WTC11 (cell line): ENCODE data around the gene ELOA. TPM values are rescaled to one million over a fixed set of nuclear protein-coding genes. Genes with fewer than 3 reads are reported as not detected.

Experiments
- ATAC-seq: fragments of 200-7000 bp; cut with Tn5 transposase; 2 replicates; pipeline ENCODE4 v1.10.0; 2021; ENCODE audit warnings: mild to moderate bottlenecking, moderate library complexity
- CTCF ChIA-PET: fragments of 300-600 bp; sonication (Branson Sonifier 250); formaldehyde crosslinking; loops from one replicate; lab custom pipeline; 2021; ENCODE audit warnings: antibody characterized with exemption; lab: Charles Lee
- POLR2A ChIA-PET: fragments of 350-600 bp; sonication (Branson Sonifier 250); formaldehyde crosslinking; loops from one replicate; lab custom pipeline; 2021; ENCODE audit warnings: antibody characterized with exemption; lab: Charles Lee
- DNase-seq: peaks from one replicate; pipeline ENCODE4 v3.0.0; 2021; ENCODE audit warnings: low spot score
- H3K27ac Mint-ChIP-seq: 2 replicates; pipeline ENCODE4 v1.8.0; 2021; ENCODE audit warnings: mixed read lengths
- H3K27me3 Mint-ChIP-seq: 2 replicates; pipeline ENCODE4 v1.8.0; 2021; ENCODE audit warnings: low read depth, mild to moderate bottlenecking, moderate library complexity, mixed read lengths
- H3K36me3 Mint-ChIP-seq: 2 replicates; pipeline ENCODE4 v1.8.0; 2021; ENCODE audit warnings: mixed read lengths
- H3K4me1 Mint-ChIP-seq: 2 replicates; pipeline ENCODE4 v1.8.0; 2022; ENCODE audit warnings: mixed read lengths
- H3K4me3 Mint-ChIP-seq: 2 replicates; pipeline ENCODE4 v1.8.0; 2021; ENCODE audit warnings: mild to moderate bottlenecking, moderate library complexity, mixed read lengths
- H3K9me3 Mint-ChIP-seq: 2 replicates; pipeline ENCODE4 v1.8.0; 2021; ENCODE audit warnings: mixed read lengths
- ATF1 ChIP-seq: sonication (generic); formaldehyde crosslinking; IDR thresholded peaks from 2 replicates; pipeline ENCODE4 v1.8.1; 2023; ENCODE audit warnings: mild to moderate bottlenecking, moderate library complexity, missing genetic modification reagents
- CREM ChIP-seq: sonication (generic); formaldehyde crosslinking; IDR thresholded peaks from 2 replicates; pipeline ENCODE4 v1.8.1; 2022; ENCODE audit warnings: mild to moderate bottlenecking, missing genetic modification reagents, moderate library complexity
- EMX1 ChIP-seq: fragments of 250-450 bp; sonication (Bioruptor Pico); IDR thresholded peaks from 2 replicates; pipeline ENCODE4 v1.8.0; 2021; ENCODE audit warnings: mild to moderate bottlenecking
- ERG ChIP-seq: fragments of 250-450 bp; sonication (Bioruptor Pico); IDR thresholded peaks from 2 replicates; pipeline ENCODE4 v1.8.0; 2021; ENCODE audit warnings: mild to moderate bottlenecking
- ESRRA ChIP-seq: sonication (generic); formaldehyde crosslinking; IDR thresholded peaks from 2 replicates; pipeline ENCODE4 v1.8.1; 2022; ENCODE audit warnings: mild to moderate bottlenecking, missing genetic modification reagents, borderline replicate concordance
- GTF2I ChIP-seq: fragments of 250-450 bp; sonication (Bioruptor Pico); conservative IDR thresholded peaks from 2 replicates; pipeline ENCODE4 v1.4.0; 2021; ENCODE audit warnings: mild to moderate bottlenecking
- IRF1 ChIP-seq: sonication (generic); formaldehyde crosslinking; IDR thresholded peaks from 2 replicates; pipeline ENCODE4 v1.8.0; 2023; ENCODE audit warnings: missing genetic modification reagents
- MYBL2 ChIP-seq: sonication (generic); formaldehyde crosslinking; IDR thresholded peaks from 2 replicates; pipeline ENCODE4 v1.8.1; 2023; ENCODE audit warnings: mild to moderate bottlenecking, moderate library complexity, missing genetic modification reagents
- NFATC4 ChIP-seq: fragments of 250-450 bp; sonication (Bioruptor Pico); IDR thresholded peaks from 2 replicates; pipeline ENCODE4 v1.9.0; 2021; ENCODE audit warnings: mild to moderate bottlenecking
- PRRX2 ChIP-seq: fragments of 250-450 bp; sonication (Bioruptor Pico); IDR thresholded peaks from 2 replicates; pipeline ENCODE4 v1.8.0; 2021; ENCODE audit warnings: mild to moderate bottlenecking
- SMAD3 ChIP-seq: sonication (generic); formaldehyde crosslinking; IDR thresholded peaks from 2 replicates; pipeline ENCODE4 v1.8.0; 2022; ENCODE audit warnings: missing genetic modification reagents, mild to moderate bottlenecking, borderline replicate concordance
- SMAD4 ChIP-seq: sonication (generic); formaldehyde crosslinking; IDR thresholded peaks from 2 replicates; pipeline ENCODE4 v1.8.0; 2022; ENCODE audit warnings: mild to moderate bottlenecking, missing genetic modification reagents
- TEAD1 ChIP-seq: sonication (generic); formaldehyde crosslinking; IDR thresholded peaks from 2 replicates; pipeline ENCODE4 v1.8.0; 2022; ENCODE audit warnings: mild to moderate bottlenecking, missing genetic modification reagents
- TEAD4 ChIP-seq: sonication (generic); formaldehyde crosslinking; IDR thresholded peaks from 2 replicates; pipeline ENCODE4 v1.8.0; 2022; ENCODE audit warnings: mild to moderate bottlenecking, missing genetic modification reagents
- ZBTB21 ChIP-seq: sonication (generic); formaldehyde crosslinking; IDR thresholded peaks from 2 replicates; pipeline ENCODE4 v1.8.1; 2023; ENCODE audit warnings: mild to moderate bottlenecking, missing genetic modification reagents, borderline replicate concordance
- ZNF121 ChIP-seq: sonication (generic); formaldehyde crosslinking; IDR thresholded peaks from 2 replicates; pipeline ENCODE4 v1.8.0; 2023; ENCODE audit warnings: missing genetic modification reagents
- ZNF219 ChIP-seq: sonication (generic); formaldehyde crosslinking; IDR thresholded peaks from 2 replicates; pipeline ENCODE4 v1.8.0; 2023; ENCODE audit warnings: missing genetic modification reagents, mild to moderate bottlenecking, borderline replicate concordance
- ZNF512 ChIP-seq: sonication (generic); formaldehyde crosslinking; IDR thresholded peaks from 2 replicates; pipeline ENCODE4 v1.8.1; 2022; ENCODE audit warnings: missing genetic modification reagents, borderline replicate concordance
- total RNA-seq: library from RNA; stranded (reverse); gene quantifications from 3 replicates; pipeline ENCODE4 v1.2.3, GENCODE V29; 2021
- TF ChIP-seq, protein P1 (sequence below): sonication (generic); formaldehyde crosslinking; IDR thresholded peaks from 2 replicates; pipeline ENCODE4 v1.8.0; 2022; ENCODE audit warnings: mild to moderate bottlenecking, missing genetic modification reagents
- TF ChIP-seq, protein P2 (sequence below): sonication (generic); formaldehyde crosslinking; IDR thresholded peaks from 2 replicates; pipeline ENCODE4 v1.8.0; 2023; ENCODE audit warnings: mild to moderate bottlenecking, missing genetic modification reagents
- TF ChIP-seq, protein P3 (sequence below): fragments of 250-450 bp; sonication (Bioruptor Pico); IDR thresholded peaks from 2 replicates; pipeline ENCODE4 v1.9.0; 2021; ENCODE audit warnings: mild to moderate bottlenecking, borderline replicate concordance

Gene ELOA
- total RNA-seq, 1 experiment from 2014 or later = 45.1 TPM

DNA sequence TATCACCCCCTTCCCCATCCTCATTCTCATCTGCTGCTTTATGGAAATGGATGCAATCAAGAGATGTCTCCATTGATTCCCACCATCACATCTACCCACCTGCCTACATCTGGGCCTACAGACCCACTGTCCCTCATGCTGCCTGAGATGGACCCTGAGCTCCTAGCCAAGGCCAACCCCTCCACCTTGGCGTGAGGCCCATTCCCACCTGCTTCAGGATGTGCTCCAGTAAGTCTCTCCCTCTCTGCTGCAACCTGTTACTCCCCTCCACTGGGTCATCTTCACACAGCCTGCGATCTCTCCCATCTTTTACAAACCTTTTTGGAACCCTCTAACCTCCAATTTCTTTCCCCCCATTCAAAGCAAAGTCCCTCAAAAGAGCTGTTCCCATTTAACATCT lies 61.8 kb downstream of the ELOA start (continued):
- no peak for TF ChIP-seq ZNF512 (CRISPR knock-in tag)
- no peak for TF ChIP-seq PRRX2
- TF ChIP-seq IRF1 = no peak
- TF ChIP-seq ERG (CRISPR knock-in tag) = no peak

DNA sequence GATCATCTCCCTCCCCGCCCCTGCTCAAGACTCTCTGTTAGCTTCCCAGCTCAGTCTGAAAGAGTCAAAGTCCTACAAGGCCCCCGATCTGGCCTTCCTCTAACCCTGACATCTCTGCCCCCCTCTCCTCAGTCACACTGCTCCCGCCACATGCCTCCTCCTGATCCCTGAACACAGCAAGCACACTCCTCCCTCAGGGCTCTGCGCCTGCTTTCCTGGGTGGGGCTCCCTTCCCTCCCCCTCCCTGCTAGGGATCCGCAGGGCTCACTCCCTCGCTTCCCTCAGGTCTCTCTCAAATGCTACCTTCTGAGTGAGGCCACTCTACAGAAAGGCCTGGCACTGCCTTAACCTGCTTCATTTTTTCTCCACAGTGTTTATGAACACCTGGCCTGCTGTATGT lies 63.0 kb downstream of the ELOA start:
- Mint-ChIP-seq H3K36me3 (no peaks in the 10 kb centered on the region), H3K9me3 (no peaks in the 10 kb centered on the region), H3K4me3 (no peak overlapping the region), H3K27ac (no peak overlapping the region), H3K27me3 (peaks cover 14% of the 10 kb centered on the region), H3K4me1 (peaks cover 10% of the 10 kb centered on the region)
- ChIA-PET POLR2A (no interaction called here), CTCF (interaction anchor here (0.6 to 1.6 kb wide), 4 partner anchors 34 to 148 kb away, joined by 3 to 5 read pairs (median 4); no protein-coding TSS in a partner anchor)
- ATAC-seq = no peak
- TF ChIP-seq NFATC4 (CRISPR knock-in tag) (no peak), TEAD1 (CRISPR knock-in tag) (no peak)
- DNase-seq = no peak

GRCh38 chr1:23807453-23807852 lies 64.2 kb downstream of the ELOA start:
- ChIA-PET CTCF (interaction anchor here (0.8 to 4.7 kb wide), 3 partner anchors 109 to 264 kb away, joined by 3 to 98 read pairs (median 3); no protein-coding TSS in a partner anchor), POLR2A (no interaction called here)
- ATAC-seq = no peak
- peaks cover 7% of the 10 kb centered on the region for H3K4me1 Mint-ChIP-seq
- no peak overlapping the region for H3K27ac Mint-ChIP-seq
- DNase-seq = no peak
- no peak overlapping the region for H3K4me3 Mint-ChIP-seq
- H3K9me3 Mint-ChIP-seq = no peaks in the 10 kb centered on the region
- peaks cover 3% of the 10 kb centered on the region for H3K27me3 Mint-ChIP-seq
- H3K36me3 Mint-ChIP-seq = no peaks in the 10 kb centered on the region
- TF ChIP-seq, protein P1, sequence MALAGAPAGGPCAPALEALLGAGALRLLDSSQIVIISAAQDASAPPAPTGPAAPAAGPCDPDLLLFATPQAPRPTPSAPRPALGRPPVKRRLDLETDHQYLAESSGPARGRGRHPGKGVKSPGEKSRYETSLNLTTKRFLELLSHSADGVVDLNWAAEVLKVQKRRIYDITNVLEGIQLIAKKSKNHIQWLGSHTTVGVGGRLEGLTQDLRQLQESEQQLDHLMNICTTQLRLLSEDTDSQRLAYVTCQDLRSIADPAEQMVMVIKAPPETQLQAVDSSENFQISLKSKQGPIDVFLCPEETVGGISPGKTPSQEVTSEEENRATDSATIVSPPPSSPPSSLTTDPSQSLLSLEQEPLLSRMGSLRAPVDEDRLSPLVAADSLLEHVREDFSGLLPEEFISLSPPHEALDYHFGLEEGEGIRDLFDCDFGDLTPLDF (CRISPR knock-in tag) = no peak
- no peak for TF ChIP-seq ZNF512 (CRISPR knock-in tag)
- TF ChIP-seq SMAD4 = no peak
- TF ChIP-seq MYBL2 (CRISPR knock-in tag) = no peak
- no peak for TF ChIP-seq ZBTB21 (CRISPR knock-in tag)
- TF ChIP-seq TEAD4 (CRISPR knock-in tag) = no peak
- no peak for TF ChIP-seq ESRRA (CRISPR knock-in tag)
- TF ChIP-seq, protein P2, sequence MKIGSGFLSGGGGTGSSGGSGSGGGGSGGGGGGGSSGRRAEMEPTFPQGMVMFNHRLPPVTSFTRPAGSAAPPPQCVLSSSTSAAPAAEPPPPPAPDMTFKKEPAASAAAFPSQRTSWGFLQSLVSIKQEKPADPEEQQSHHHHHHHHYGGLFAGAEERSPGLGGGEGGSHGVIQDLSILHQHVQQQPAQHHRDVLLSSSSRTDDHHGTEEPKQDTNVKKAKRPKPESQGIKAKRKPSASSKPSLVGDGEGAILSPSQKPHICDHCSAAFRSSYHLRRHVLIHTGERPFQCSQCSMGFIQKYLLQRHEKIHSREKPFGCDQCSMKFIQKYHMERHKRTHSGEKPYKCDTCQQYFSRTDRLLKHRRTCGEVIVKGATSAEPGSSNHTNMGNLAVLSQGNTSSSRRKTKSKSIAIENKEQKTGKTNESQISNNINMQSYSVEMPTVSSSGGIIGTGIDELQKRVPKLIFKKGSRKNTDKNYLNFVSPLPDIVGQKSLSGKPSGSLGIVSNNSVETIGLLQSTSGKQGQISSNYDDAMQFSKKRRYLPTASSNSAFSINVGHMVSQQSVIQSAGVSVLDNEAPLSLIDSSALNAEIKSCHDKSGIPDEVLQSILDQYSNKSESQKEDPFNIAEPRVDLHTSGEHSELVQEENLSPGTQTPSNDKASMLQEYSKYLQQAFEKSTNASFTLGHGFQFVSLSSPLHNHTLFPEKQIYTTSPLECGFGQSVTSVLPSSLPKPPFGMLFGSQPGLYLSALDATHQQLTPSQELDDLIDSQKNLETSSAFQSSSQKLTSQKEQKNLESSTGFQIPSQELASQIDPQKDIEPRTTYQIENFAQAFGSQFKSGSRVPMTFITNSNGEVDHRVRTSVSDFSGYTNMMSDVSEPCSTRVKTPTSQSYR (CRISPR knock-in tag) = no peak
- no peak for TF ChIP-seq CREM (CRISPR knock-in tag)
- no peak for TF ChIP-seq ZNF219 (CRISPR knock-in tag)
- no peak for TF ChIP-seq GTF2I (CRISPR knock-in tag)
- TF ChIP-seq, protein P3, sequence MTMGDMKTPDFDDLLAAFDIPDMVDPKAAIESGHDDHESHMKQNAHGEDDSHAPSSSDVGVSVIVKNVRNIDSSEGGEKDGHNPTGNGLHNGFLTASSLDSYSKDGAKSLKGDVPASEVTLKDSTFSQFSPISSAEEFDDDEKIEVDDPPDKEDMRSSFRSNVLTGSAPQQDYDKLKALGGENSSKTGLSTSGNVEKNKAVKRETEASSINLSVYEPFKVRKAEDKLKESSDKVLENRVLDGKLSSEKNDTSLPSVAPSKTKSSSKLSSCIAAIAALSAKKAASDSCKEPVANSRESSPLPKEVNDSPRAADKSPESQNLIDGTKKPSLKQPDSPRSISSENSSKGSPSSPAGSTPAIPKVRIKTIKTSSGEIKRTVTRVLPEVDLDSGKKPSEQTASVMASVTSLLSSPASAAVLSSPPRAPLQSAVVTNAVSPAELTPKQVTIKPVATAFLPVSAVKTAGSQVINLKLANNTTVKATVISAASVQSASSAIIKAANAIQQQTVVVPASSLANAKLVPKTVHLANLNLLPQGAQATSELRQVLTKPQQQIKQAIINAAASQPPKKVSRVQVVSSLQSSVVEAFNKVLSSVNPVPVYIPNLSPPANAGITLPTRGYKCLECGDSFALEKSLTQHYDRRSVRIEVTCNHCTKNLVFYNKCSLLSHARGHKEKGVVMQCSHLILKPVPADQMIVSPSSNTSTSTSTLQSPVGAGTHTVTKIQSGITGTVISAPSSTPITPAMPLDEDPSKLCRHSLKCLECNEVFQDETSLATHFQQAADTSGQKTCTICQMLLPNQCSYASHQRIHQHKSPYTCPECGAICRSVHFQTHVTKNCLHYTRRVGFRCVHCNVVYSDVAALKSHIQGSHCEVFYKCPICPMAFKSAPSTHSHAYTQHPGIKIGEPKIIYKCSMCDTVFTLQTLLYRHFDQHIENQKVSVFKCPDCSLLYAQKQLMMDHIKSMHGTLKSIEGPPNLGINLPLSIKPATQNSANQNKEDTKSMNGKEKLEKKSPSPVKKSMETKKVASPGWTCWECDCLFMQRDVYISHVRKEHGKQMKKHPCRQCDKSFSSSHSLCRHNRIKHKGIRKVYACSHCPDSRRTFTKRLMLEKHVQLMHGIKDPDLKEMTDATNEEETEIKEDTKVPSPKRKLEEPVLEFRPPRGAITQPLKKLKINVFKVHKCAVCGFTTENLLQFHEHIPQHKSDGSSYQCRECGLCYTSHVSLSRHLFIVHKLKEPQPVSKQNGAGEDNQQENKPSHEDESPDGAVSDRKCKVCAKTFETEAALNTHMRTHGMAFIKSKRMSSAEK (CRISPR knock-in tag) = no peak
- TF ChIP-seq ZNF121 = no peak
- TF ChIP-seq SMAD3 (CRISPR knock-in tag) = no peak
- no peak for TF ChIP-seq EMX1
- TF ChIP-seq ATF1 (CRISPR knock-in tag) = no peak
